HCT116 (cell line): ENCODE data around the gene KCNK10.

Experiments
- CTCF ChIP-seq, 3 experiments: fragments of 200-600 bp in 1 of 3; sonication (generic) in 1 of 3; IDR thresholded peaks in 2 of 3; conservative IDR thresholded peaks in 1 of 3; 2 replicates each; pipeline ENCODE4 v1.5.1; 2012 to 2017; ENCODE audit warnings: low read depth in 2 of 3, low read length in 2 of 3, antibody characterized with exemption in 1 of 3, borderline replicate concordance in 1 of 3, control low read depth in 1 of 3, mild to moderate bottlenecking in 1 of 3, mixed read lengths in 1 of 3, mixed run types in 1 of 3, moderate library complexity in 1 of 3; ENCODE audit not compliant: insufficient read depth in 1 of 3
- EZH2 ChIP-seq: fragments of 200-600 bp; sonication (generic); IDR thresholded peaks from 2 replicates; pipeline ENCODE4 v1.6.1; 2017; ENCODE audit warnings: antibody characterized with exemption, mixed run types
- EZH2phosphoT487 ChIP-seq: fragments of 200-600 bp; IDR thresholded peaks from 2 replicates; pipeline ENCODE4 v1.6.1; 2018; ENCODE audit warnings: antibody characterized with exemption, borderline replicate concordance
- FOSL1 ChIP-seq: IDR thresholded peaks from 2 replicates; pipeline ENCODE4 v1.6.1; 2012; ENCODE audit warnings: low read depth
- MAX ChIP-seq: IDR thresholded peaks from 2 replicates; pipeline ENCODE4 v1.6.1; 2012
- POLR2A ChIP-seq: IDR thresholded peaks from 2 replicates; pipeline ENCODE4 v1.7.0; 2011; ENCODE audit warnings: borderline replicate concordance; ENCODE audit not compliant: insufficient read depth, insufficient read length; ENCODE audit errors: extremely low read depth
- POLR2AphosphoS5 ChIP-seq: IDR thresholded peaks from 2 replicates; pipeline ENCODE4 v1.6.1; 2011; ENCODE audit warnings: mild to moderate bottlenecking, low read depth, low read length, moderate library complexity
- SIN3A ChIP-seq: IDR thresholded peaks from 2 replicates; pipeline ENCODE4 v1.6.1; 2012; ENCODE audit warnings: low read depth
- YY1 ChIP-seq: IDR thresholded peaks from 2 replicates; pipeline ENCODE4 v1.6.1; 2011; ENCODE audit warnings: low read length, low read depth, moderate library complexity, mild to moderate bottlenecking; ENCODE audit not compliant: insufficient replicate concordance; ENCODE audit errors: extremely low read depth

GRCh38 chr14:88252498-88252897 is 70.6 kb downstream of the KCNK10 start:
- TF ChIP-seq CTCF (IDR thresholded peaks at IDR 0.05 in 2 of 3, conservative IDR thresholded peaks at IDR 0.05 in 1 of 3; ENCODE audit: borderline replicate concordance in 1 of 3, insufficient read depth in 1 of 3, low read depth in 2 of 3, low read length in 2 of 3) (no peak), FOSL1 (no peak), YY1 (no peak), EZH2 (no peak), POLR2A (no peak), POLR2AphosphoS5 (no peak), EZH2phosphoT487 (no peak), SIN3A (no peak), MAX (no peak)
